GM12878 (cell line): ENCODE measurements around the gene UNC5CL. TPM values are rescaled to one million over a fixed set of nuclear protein-coding genes. Genes with fewer than 3 reads are reported as not detected.

ENCODE experiments used
- FOXK2 ChIP-seq: fragments of 450-650 bp; IDR thresholded peaks from 2 replicates; pipeline ENCODE4 v1.6.1; 2017; ENCODE audit warnings: mild to moderate bottlenecking, moderate library complexity
- NFYB ChIP-seq: IDR thresholded peaks from 2 replicates; pipeline ENCODE4 v1.6.1; 2011; ENCODE audit warnings: low read depth, mild to moderate bottlenecking, low read length, improper control_type of control experiment, moderate library complexity; ENCODE audit not compliant: insufficient read depth
- NR2C1 ChIP-seq: fragments of 450-650 bp; IDR thresholded peaks from 2 replicates; pipeline ENCODE4 v1.6.1; 2017; ENCODE audit warnings: antibody characterized with exemption, mild to moderate bottlenecking, moderate library complexity
- PAX5 ChIP-seq: IDR thresholded peaks from 2 replicates; pipeline ENCODE4 v1.6.1; 2011; ENCODE audit warnings: low read depth, low read length, borderline replicate concordance
- RELA ChIP-seq: fragments of 450-650 bp; IDR thresholded peaks from 2 replicates; pipeline ENCODE4 v1.8.0; 2014; ENCODE audit warnings: borderline replicate concordance; ENCODE audit not compliant: partially characterized antibody
- ZNF217 ChIP-seq: fragments of 450-650 bp; IDR thresholded peaks from 2 replicates; pipeline ENCODE4 v1.6.1; 2017; ENCODE audit warnings: antibody characterized with exemption, mild to moderate bottlenecking
- ZNF24 ChIP-seq: fragments of 450-650 bp; IDR thresholded peaks from 2 replicates; pipeline ENCODE4 v1.6.1; 2017; ENCODE audit warnings: antibody characterized with exemption, mild to moderate bottlenecking
- ZZZ3 ChIP-seq: IDR thresholded peaks from 2 replicates; pipeline ENCODE4 v1.6.1; 2011; ENCODE audit warnings: low read depth; ENCODE audit not compliant: control insufficient read depth, insufficient read length
- polyA plus RNA-seq, 11 experiments: library from polyadenylated mRNA; depleted of rRNA in 4 of 11; unstranded in 6 of 11; stranded (reverse) in 5 of 11; fragments of >200 nt; fragmentation: Nextera tagmentation in 4 of 11; fragmentation: Illumina TruSeq in 1 of 11; extraction: Ambion mirVana in 4 of 11; extraction: Trizol in 1 of 11; gene quantifications; 1 replicate in 1 of 11; 2 replicates in 10 of 11; pipeline versions ENCODE4 v1.2.1 to v1.2.3, GENCODE V29; 2011 to 2016; ENCODE audit warnings: inconsistent platforms in 2 of 11, missing spikeins in 2 of 11, low read depth in 1 of 11
- total RNA-seq, 4 experiments: library from RNA; depleted of rRNA in 3 of 4; stranded (reverse); fragments of >200 nt in 3 of 4; fragmentation: Illumina TruSeq in 1 of 4; extraction: Trizol in 1 of 4; gene quantifications; 2 replicates each; pipeline versions ENCODE4 v1.2.1 to v1.2.3, GENCODE V29; 2013 to 2021
- TF ChIP-seq, protein P1 (sequence below), 3 experiments: IDR thresholded peaks in 2 of 3; conservative IDR thresholded peaks in 1 of 3; 2 replicates each; pipeline ENCODE4 v1.5.1; 2011; ENCODE audit warnings: low read depth in 3 of 3, low read length in 3 of 3, mild to moderate bottlenecking in 3 of 3, control low read depth in 2 of 3, moderate library complexity in 2 of 3, inconsistent platforms in 1 of 3, mixed read lengths in 1 of 3; ENCODE audit not compliant: control insufficient read depth in 2 of 3, insufficient read depth in 1 of 3; ENCODE audit errors: extremely low read depth in 1 of 3
- TF ChIP-seq, protein P2 (sequence below): IDR thresholded peaks from 2 replicates; pipeline ENCODE4 v1.6.1; 2011; ENCODE audit warnings: mild to moderate bottlenecking, low read depth, low read length, moderate library complexity; ENCODE audit not compliant: insufficient replicate concordance

The UNC5CL gene
- total and polyA plus RNA-seq, 10 of the 15 experiments (the other 5 are each of a cell fraction or from before 2014, with no cell fraction given), result 0.11 to 1.2 (median 0.46) TPM; not detected in 1

DNA sequence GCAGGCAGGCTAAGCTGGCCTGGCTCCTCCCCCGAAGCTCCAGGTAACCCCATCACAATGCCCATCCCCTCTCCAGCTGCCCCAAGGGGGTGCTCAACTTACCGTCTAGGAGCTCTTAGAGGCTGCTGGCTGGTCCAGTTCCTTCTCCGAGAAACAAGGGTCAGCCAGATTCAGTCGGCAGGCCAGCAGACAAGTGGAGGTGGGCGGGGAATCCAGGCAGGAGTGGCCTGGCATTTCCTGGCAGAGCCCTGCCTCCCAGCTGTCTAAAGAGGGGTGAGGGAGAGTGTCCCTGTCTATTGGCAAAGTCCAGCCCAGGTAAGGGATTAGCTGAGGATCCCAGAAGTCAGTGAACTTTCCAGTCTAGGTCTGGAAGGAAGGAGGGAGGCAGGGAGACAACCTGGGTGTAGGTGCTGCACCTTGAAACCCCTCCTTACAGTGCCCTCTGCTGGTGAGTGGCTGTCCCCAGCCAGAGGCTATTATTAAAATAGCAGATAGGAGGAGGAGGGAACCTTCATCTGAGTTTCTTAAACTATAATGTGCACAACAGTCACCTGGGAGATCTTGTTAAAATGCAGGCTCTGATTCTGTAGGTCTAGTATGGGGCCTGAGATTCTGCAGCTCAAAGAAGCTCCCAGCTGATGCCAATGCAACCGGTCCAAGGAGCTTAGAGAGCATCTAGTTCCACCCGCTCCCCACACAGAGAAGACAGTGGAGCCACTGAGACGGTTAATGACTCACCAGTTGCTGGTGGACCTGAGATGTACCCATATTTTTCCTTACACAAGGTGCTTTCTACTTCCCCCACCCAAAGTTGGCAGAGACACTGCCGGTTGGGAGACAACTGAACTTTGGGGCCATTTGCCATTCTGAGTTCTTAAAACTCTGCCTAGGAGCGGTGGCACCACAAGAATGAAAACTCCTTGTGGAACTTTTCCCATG, at the start of gene UNC5CL (continued):
- TF ChIP-seq, protein P1, sequence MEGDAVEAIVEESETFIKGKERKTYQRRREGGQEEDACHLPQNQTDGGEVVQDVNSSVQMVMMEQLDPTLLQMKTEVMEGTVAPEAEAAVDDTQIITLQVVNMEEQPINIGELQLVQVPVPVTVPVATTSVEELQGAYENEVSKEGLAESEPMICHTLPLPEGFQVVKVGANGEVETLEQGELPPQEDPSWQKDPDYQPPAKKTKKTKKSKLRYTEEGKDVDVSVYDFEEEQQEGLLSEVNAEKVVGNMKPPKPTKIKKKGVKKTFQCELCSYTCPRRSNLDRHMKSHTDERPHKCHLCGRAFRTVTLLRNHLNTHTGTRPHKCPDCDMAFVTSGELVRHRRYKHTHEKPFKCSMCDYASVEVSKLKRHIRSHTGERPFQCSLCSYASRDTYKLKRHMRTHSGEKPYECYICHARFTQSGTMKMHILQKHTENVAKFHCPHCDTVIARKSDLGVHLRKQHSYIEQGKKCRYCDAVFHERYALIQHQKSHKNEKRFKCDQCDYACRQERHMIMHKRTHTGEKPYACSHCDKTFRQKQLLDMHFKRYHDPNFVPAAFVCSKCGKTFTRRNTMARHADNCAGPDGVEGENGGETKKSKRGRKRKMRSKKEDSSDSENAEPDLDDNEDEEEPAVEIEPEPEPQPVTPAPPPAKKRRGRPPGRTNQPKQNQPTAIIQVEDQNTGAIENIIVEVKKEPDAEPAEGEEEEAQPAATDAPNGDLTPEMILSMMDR (IDR thresholded peaks at IDR 0.05 in 2 of 3, conservative IDR thresholded peaks at IDR 0.05 in 1 of 3; ENCODE audit: control insufficient read depth in 2 of 3, extremely low read depth in 1 of 3, insufficient read depth in 1 of 3, low read depth in 3 of 3, low read length in 3 of 3), result peak; percentile 69 to 84 (median 77)
- TF ChIP-seq ZNF217 (no peak), RELA (no peak), PAX5 (no peak), NR2C1 (no peak), ZZZ3 (no peak), FOXK2 (no peak), ZNF24 (no peak), NFYB (no peak)
- TF ChIP-seq, protein P2, sequence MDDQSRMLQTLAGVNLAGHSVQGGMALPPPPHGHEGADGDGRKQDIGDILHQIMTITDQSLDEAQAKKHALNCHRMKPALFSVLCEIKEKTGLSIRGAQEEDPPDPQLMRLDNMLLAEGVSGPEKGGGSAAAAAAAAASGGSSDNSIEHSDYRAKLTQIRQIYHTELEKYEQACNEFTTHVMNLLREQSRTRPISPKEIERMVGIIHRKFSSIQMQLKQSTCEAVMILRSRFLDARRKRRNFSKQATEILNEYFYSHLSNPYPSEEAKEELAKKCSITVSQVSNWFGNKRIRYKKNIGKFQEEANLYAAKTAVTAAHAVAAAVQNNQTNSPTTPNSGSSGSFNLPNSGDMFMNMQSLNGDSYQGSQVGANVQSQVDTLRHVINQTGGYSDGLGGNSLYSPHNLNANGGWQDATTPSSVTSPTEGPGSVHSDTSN, result no peak
